GM23338 (cell line): ENCODE measurements around the gene PORCN.

ENCODE experiments used
- CREB1 ChIP-seq: fragments of 250-450 bp; sonication (Bioruptor Pico); IDR thresholded peaks from 2 replicates; pipeline ENCODE4 v1.5.0; 2020; ENCODE audit warnings: low read depth, mild to moderate bottlenecking, moderate library complexity
- CTCF ChIP-seq, 2 experiments: fragments of 200-600 bp in 1 of 2; sonication (generic) in 1 of 2; conservative IDR thresholded peaks; 2 replicates each; pipeline versions ENCODE4 v1.5.1 to v1.6.1; 2016 to 2017; ENCODE audit warnings: antibody characterized with exemption in 2 of 2, low read depth in 2 of 2, mild to moderate bottlenecking in 2 of 2, moderate library complexity in 1 of 2
- EZH2 ChIP-seq: fragments of 200-600 bp; sonication (generic); IDR thresholded peaks from one replicate; pipeline ENCODE4 v1.8.0; 2017; ENCODE audit warnings: antibody characterized with exemption, mild to moderate bottlenecking, low read depth; ENCODE audit not compliant: unreplicated experiment
- EZH2phosphoT487 ChIP-seq: fragments of 200-600 bp; sonication (generic); IDR thresholded peaks from one replicate; pipeline ENCODE4 v1.8.1; 2018; ENCODE audit warnings: antibody characterized with exemption; ENCODE audit not compliant: unreplicated experiment
- JUNB ChIP-seq: IDR thresholded peaks from one replicate; pipeline ENCODE4 v1.6.1; 2016; ENCODE audit warnings: antibody characterized with exemption; ENCODE audit not compliant: unreplicated experiment
- POLR2AphosphoS5 ChIP-seq: IDR thresholded peaks from 2 replicates; pipeline ENCODE4 v1.6.1; 2016; ENCODE audit warnings: antibody characterized with exemption, low read depth
- REST ChIP-seq: IDR thresholded peaks from one replicate; pipeline ENCODE4 v1.6.1; 2018; ENCODE audit warnings: antibody characterized with exemption; ENCODE audit not compliant: unreplicated experiment
- STAT1 ChIP-seq: IDR thresholded peaks from one replicate; pipeline ENCODE4 v1.6.1; 2016; ENCODE audit warnings: antibody characterized with exemption; ENCODE audit not compliant: unreplicated experiment

DNA sequence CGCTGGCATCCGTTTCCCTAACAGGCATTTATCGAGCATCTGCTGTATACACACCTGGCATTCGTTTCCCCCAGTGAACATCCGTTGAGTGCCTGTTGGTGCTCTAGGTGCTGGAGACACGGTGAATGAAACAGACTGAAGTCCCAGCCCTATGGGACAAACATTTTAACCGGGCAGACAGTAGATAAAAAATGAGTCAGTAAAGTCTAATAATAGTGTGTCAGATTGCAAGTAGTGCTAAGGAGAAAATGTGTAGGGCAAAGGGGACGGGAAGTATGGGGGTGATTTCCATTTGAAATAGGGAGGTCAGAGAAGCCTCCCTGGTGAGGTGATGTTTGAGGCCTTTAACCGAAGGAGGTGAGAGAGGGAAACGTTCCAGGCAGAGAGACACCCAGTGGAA lies 7.5 kb downstream of the PORCN start:
- TF ChIP-seq CTCF (conservative IDR thresholded peaks at IDR 0.05; ENCODE audit: low read depth in 2 of 2) (no peak), EZH2 (no peak), POLR2AphosphoS5 (no peak), JUNB (no peak), CREB1 (no peak), EZH2phosphoT487 (no peak), REST (no peak), STAT1 (no peak)
